Activated CD4-positive, alpha-beta T cell treated with anti-CD3 and anti-CD28 coated beads for 24 hours (primary cell): ENCODE measurements around the gene MYL6B.

Experiments used
- DNase-seq, 2 donors: peaks; one replicate each; pipeline ENCODE4 v3.0.0-alpha.2; 2020; ENCODE audit warnings: low read depth in 2 of 2

The MYL6B gene

GRCh38 chr12:56122637-56123036, 29.8 kb upstream of the MYL6B start:
- DNase-seq, result no peak

GRCh38 chr12:56124133-56124532, 28.3 kb upstream of the MYL6B start:
- DNase-seq, result no peak

GRCh38 chr12:56126732-56127239, 25.6 kb upstream of the MYL6B start:
- DNase-seq, result no peak

- DNase-seq, result no peak
Measured at GRCh38 chr12:56127485-56127887, 24.9 kb upstream of the MYL6B start.

- peak; percentile 91 to 93 for DNase-seq
Measured at GRCh38 chr12:56127888-56128669, 24.3 kb upstream of the MYL6B start, which contains the start of gene ESYT1. TSS of gene ESYT1 (plus strand) at chr12:56128267. CDS start at chr12:56128320, 53 bp downstream.

- DNase-seq, result no peak
Measured at GRCh38 chr12:56128670-56129205, 23.6 kb upstream of the MYL6B start.

- peak; percentile 24 to 50 for DNase-seq
Measured at GRCh38 chr12:56129206-56129941, 23.0 kb upstream of the MYL6B start.

GRCh38 chr12:56129942-56130495, 22.4 kb upstream of the MYL6B start:
- no peak for DNase-seq

GRCh38 chr12:56130876-56131275, 21.5 kb upstream of the MYL6B start:
- DNase-seq, result no peak

- no peak for DNase-seq
Measured at GRCh38 chr12:56134897-56135296, 17.5 kb upstream of the MYL6B start.

- no peak for DNase-seq
Measured at GRCh38 chr12:56137853-56138571, 14.4 kb upstream of the MYL6B start.

- no peak for DNase-seq
Measured at GRCh38 chr12:56141946-56142784, 10.2 kb upstream of the MYL6B start.

GRCh38 chr12:56143217-56143616, 9.2 kb upstream of the MYL6B start:
- no peak for DNase-seq

GRCh38 chr12:56143870-56144269, 8.5 kb upstream of the MYL6B start:
- DNase-seq, result no peak

GRCh38 chr12:56145217-56145616, 7.2 kb upstream of the MYL6B start:
- DNase-seq, result no peak

GRCh38 chr12:56146492-56147460, 5.6 kb upstream of the MYL6B start:
- DNase-seq, result no peak

- no peak for DNase-seq
Measured at GRCh38 chr12:56150563-56150962, 1.8 kb upstream of the MYL6B start.

GRCh38 chr12:56151672-56152131, 685 bp upstream of the MYL6B start:
- DNase-seq, result peak; percentile 57 to 62
